Peyer's patch (tissue), 4 donors: ENCODE results near the gene YY1.

Experiments
- POLR2A ChIP-seq, 2 donors: fragments of 450-650 bp; IDR thresholded peaks; one replicate each; pipeline ENCODE4 v1.5.1; 2017; ENCODE audit warnings: antibody characterized with exemption in 2 of 2, mild to moderate bottlenecking in 2 of 2, moderate library complexity in 2 of 2
- TF ChIP-seq, protein P1 (sequence below), 6 experiments: fragments of 450-650 bp in 4 of 6; fragments of 200-600 bp in 2 of 6; sonication (generic) in 1 of 6; IDR thresholded peaks; one replicate each; pipeline ENCODE4 v1.5.1; 2017 to 2019; ENCODE audit warnings: antibody characterized with exemption in 6 of 6, mild to moderate bottlenecking in 3 of 6, moderate library complexity in 1 of 6

DNA sequence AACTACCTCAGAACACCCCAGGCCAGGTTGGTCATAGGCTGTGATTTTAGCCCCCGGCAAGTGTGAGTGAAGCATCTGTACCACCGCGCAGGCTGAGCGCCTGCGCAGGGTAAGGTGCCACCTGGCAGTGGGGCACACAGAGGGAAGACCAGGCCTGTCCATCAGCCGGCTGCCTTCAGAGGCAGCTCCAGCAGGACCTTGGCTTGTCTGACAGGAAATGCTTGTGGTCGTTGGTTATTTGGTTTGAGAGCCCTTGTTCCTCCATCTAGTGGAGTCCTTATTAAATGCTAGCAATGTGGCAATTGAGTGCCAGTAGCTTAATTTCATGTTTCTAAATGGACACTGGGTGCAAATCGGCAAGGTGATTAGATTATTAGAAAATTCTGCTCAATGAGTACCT lies 39.8 kb downstream of the YY1 start:
- TF ChIP-seq, protein P1, sequence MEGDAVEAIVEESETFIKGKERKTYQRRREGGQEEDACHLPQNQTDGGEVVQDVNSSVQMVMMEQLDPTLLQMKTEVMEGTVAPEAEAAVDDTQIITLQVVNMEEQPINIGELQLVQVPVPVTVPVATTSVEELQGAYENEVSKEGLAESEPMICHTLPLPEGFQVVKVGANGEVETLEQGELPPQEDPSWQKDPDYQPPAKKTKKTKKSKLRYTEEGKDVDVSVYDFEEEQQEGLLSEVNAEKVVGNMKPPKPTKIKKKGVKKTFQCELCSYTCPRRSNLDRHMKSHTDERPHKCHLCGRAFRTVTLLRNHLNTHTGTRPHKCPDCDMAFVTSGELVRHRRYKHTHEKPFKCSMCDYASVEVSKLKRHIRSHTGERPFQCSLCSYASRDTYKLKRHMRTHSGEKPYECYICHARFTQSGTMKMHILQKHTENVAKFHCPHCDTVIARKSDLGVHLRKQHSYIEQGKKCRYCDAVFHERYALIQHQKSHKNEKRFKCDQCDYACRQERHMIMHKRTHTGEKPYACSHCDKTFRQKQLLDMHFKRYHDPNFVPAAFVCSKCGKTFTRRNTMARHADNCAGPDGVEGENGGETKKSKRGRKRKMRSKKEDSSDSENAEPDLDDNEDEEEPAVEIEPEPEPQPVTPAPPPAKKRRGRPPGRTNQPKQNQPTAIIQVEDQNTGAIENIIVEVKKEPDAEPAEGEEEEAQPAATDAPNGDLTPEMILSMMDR (IDR thresholded peaks at IDR 0.05) = peak in 1 of 6 experiments; percentile 13
- TF ChIP-seq POLR2A (IDR thresholded peaks at IDR 0.05) = no peak
